ENCODE results near the gene TTC8. TPM values are rescaled to one million over a fixed set of nuclear protein-coding genes. Genes with fewer than 3 reads are reported as not detected.

The TTC8 gene
- total RNA-seq, 1 donor from 2014 or later: 12.0 TPM

- Histone ChIP-seq H3K27me3 (ENCODE audit: control insufficient read depth in 3 of 3, insufficient read depth in 3 of 3, low read length in 3 of 3) (peaks cover 0 to 3% (median 0%) of the 10 kb centered on the region in 3 donors), H3K9ac (ENCODE audit: low read depth in 1 of 3, low read length in 3 of 3) (no peak overlapping the region), H3K36me3 (ENCODE audit: control insufficient read depth in 3 of 3, insufficient read depth in 3 of 3, low read length in 3 of 3) (no peaks in the 10 kb centered on the region), H3K4me1 (ENCODE audit: control insufficient read depth in 3 of 3, insufficient read depth in 3 of 3, low read length in 3 of 3) (peaks cover 0 to 14% (median 5%) of the 10 kb centered on the region in 3 donors), H3K9me3 (ENCODE audit: control insufficient read depth in 3 of 3, low read length in 3 of 3) (no peaks in the 10 kb centered on the region), H3K4me3 (ENCODE audit: low read length in 3 of 3) (no peak overlapping the region), H3K27ac (ENCODE audit: low read depth, low read length) (no peak overlapping the region)
Measured at GRCh38 chr14:88821378-88821777, 3.1 kb upstream of the TTC8 start.

DNA sequence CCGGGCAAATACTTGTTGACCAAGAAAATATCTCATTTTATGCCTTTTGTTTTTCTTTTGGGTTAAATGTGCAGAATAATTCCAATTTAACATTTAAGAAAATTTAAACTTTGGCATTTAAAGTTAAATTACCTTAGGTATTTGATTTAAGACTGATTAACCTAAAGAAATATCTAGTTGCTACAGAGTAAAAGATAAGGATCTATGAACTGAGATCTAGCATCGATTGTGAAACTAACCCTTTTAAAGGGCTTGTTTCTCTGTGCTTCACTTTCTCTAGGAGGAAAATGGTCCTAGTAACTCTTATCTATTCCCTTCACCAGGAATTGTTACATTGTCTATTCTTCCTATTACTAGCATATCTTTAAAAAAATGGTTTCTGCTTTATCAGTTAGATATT, 2.6 kb upstream of the TTC8 start:
- Histone ChIP-seq H3K27me3 (ENCODE audit: control insufficient read depth in 3 of 3, insufficient read depth in 3 of 3, low read length in 3 of 3) (peaks cover 0 to 3% (median 0%) of the 10 kb centered on the region in 3 donors), H3K4me1 (ENCODE audit: control insufficient read depth in 3 of 3, insufficient read depth in 3 of 3, low read length in 3 of 3) (peaks cover 0 to 14% (median 5%) of the 10 kb centered on the region in 3 donors), H3K4me3 (ENCODE audit: low read length in 3 of 3) (no peak overlapping the region), H3K9me3 (ENCODE audit: control insufficient read depth in 3 of 3, low read length in 3 of 3) (no peaks in the 10 kb centered on the region), H3K9ac (ENCODE audit: low read depth in 1 of 3, low read length in 3 of 3) (no peak overlapping the region), H3K27ac (ENCODE audit: low read depth, low read length) (no peak overlapping the region), H3K36me3 (ENCODE audit: control insufficient read depth in 3 of 3, insufficient read depth in 3 of 3, low read length in 3 of 3) (no peaks in the 10 kb centered on the region)

GRCh38 chr14:88823968-88824313, 510 bp upstream of the TTC8 start:
- peak overlapping the region; percentile 85 to 87 (median 86) for H3K4me3 ChIP-seq (ENCODE audit: low read length in 3 of 3)
- H3K27me3 ChIP-seq (ENCODE audit: control insufficient read depth in 3 of 3, insufficient read depth in 3 of 3, low read length in 3 of 3): peaks cover 0 to 3% (median 0%) of the 10 kb centered on the region in 3 donors
- H3K9ac ChIP-seq (ENCODE audit: low read depth in 1 of 3, low read length in 3 of 3): peak overlapping the region; percentile 73 to 82 (median 80)
- H3K4me1 ChIP-seq (ENCODE audit: control insufficient read depth in 3 of 3, insufficient read depth in 3 of 3, low read length in 3 of 3): peaks cover 0 to 14% (median 5%) of the 10 kb centered on the region in 3 donors
- peak overlapping the region; percentile 66 for H3K27ac ChIP-seq (ENCODE audit: low read depth, low read length)
- no peaks in the 10 kb centered on the region for H3K36me3 ChIP-seq (ENCODE audit: control insufficient read depth in 3 of 3, insufficient read depth in 3 of 3, low read length in 3 of 3)
- H3K9me3 ChIP-seq (ENCODE audit: control insufficient read depth in 3 of 3, low read length in 3 of 3): no peaks in the 10 kb centered on the region

DNA sequence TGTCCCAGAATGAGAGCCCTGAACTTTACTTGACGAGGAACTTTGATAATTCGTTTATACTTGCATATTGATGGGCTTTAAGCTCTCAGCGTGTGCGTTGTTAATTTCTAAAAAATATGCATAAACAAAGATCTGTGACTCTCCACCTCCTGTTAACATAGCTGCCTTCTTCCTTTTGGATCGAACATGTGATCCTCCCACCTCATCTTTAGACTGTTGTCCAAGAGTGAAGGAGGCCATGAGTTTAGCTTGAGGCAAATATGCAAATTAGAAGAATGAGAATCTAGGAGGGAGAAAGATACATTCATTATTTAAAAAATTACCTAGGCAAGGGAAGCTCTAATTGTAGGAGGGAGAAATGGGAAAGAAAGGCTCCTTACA, 617 bp downstream of the TTC8 start:
- no peaks in the 10 kb centered on the region for H3K36me3 ChIP-seq (ENCODE audit: control insufficient read depth in 3 of 3, insufficient read depth in 3 of 3, low read length in 3 of 3)
- no peaks in the 10 kb centered on the region for H3K9me3 ChIP-seq (ENCODE audit: control insufficient read depth in 3 of 3, low read length in 3 of 3)
- H3K27me3 ChIP-seq (ENCODE audit: control insufficient read depth in 3 of 3, insufficient read depth in 3 of 3, low read length in 3 of 3): peaks cover 0 to 3% (median 0%) of the 10 kb centered on the region in 3 donors
- peak overlapping the region; percentile 73 to 82 (median 80) for H3K9ac ChIP-seq (ENCODE audit: low read depth in 1 of 3, low read length in 3 of 3)
- H3K27ac ChIP-seq (ENCODE audit: low read depth, low read length): peak overlapping the region; percentile 66
- H3K4me3 ChIP-seq (ENCODE audit: low read length in 3 of 3): peak overlapping the region; percentile 85 to 87 (median 86)
- H3K4me1 ChIP-seq (ENCODE audit: control insufficient read depth in 3 of 3, insufficient read depth in 3 of 3, low read length in 3 of 3): peaks cover 0 to 14% (median 5%) of the 10 kb centered on the region in 3 donors

DNA sequence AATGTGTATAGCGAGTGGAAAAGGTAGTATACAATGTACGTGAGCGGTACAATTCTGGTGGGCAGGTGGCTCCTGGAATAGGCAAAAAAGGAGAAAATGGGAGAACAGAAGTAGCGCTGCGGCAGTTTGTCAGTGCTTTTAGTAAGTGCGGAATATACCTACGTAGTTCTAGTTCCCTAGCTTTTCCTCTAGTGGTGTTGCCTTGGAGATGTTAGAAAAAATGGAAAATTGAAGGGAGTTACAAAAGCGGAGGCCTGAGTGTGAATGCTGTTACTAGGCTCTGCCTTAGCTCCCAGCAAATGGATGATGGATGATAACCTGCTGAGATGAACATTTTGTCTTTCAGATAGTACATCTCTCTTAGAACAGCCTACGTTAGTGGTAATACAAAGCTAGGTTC, 1.1 kb downstream of the TTC8 start:
- no peak overlapping the region for H3K9ac ChIP-seq (ENCODE audit: low read depth in 1 of 3, low read length in 3 of 3)
- peak overlapping the region in 2 of 3 donors; percentile 85 to 86 for H3K4me3 ChIP-seq (ENCODE audit: low read length in 3 of 3)

GRCh38 chr14:88829188-88829587, 4.7 kb downstream of the TTC8 start:
- no peak overlapping the region for H3K27ac ChIP-seq (ENCODE audit: low read depth, low read length)
- no peaks in the 10 kb centered on the region for H3K9me3 ChIP-seq (ENCODE audit: control insufficient read depth in 3 of 3, low read length in 3 of 3)
- H3K4me3 ChIP-seq (ENCODE audit: low read length in 3 of 3): no peak overlapping the region
- no peak overlapping the region for H3K9ac ChIP-seq (ENCODE audit: low read depth in 1 of 3, low read length in 3 of 3)
- no peaks in the 10 kb centered on the region for H3K36me3 ChIP-seq (ENCODE audit: control insufficient read depth in 3 of 3, insufficient read depth in 3 of 3, low read length in 3 of 3)
- no peaks in the 10 kb centered on the region for H3K27me3 ChIP-seq (ENCODE audit: control insufficient read depth in 3 of 3, insufficient read depth in 3 of 3, low read length in 3 of 3)
- peaks cover 0 to 14% (median 5%) of the 10 kb centered on the region in 3 donors for H3K4me1 ChIP-seq (ENCODE audit: control insufficient read depth in 3 of 3, insufficient read depth in 3 of 3, low read length in 3 of 3)

More for the DNA sequence above, 1.1 kb downstream of the TTC8 start:
- Histone ChIP-seq H3K27ac (ENCODE audit: low read depth, low read length) (no peak overlapping the region), H3K9me3 (ENCODE audit: control insufficient read depth in 3 of 3, low read length in 3 of 3) (no peaks in the 10 kb centered on the region), H3K4me1 (ENCODE audit: control insufficient read depth in 3 of 3, insufficient read depth in 3 of 3, low read length in 3 of 3) (peaks cover 0 to 14% (median 5%) of the 10 kb centered on the region in 3 donors), H3K27me3 (ENCODE audit: control insufficient read depth in 3 of 3, insufficient read depth in 3 of 3, low read length in 3 of 3) (no peaks in the 10 kb centered on the region), H3K36me3 (ENCODE audit: control insufficient read depth in 3 of 3, insufficient read depth in 3 of 3, low read length in 3 of 3) (no peaks in the 10 kb centered on the region)

GRCh38 chr14:88829685-88830302, 5.3 kb downstream of the TTC8 start:
- Histone ChIP-seq H3K4me1 (ENCODE audit: control insufficient read depth in 3 of 3, insufficient read depth in 3 of 3, low read length in 3 of 3) (peaks cover 0 to 11% (median 6%) of the 10 kb centered on the region in 3 donors), H3K4me3 (ENCODE audit: low read length in 3 of 3) (no peak overlapping the region), H3K9me3 (ENCODE audit: control insufficient read depth in 3 of 3, low read length in 3 of 3) (no peaks in the 10 kb centered on the region), H3K27me3 (ENCODE audit: control insufficient read depth in 3 of 3, insufficient read depth in 3 of 3, low read length in 3 of 3) (no peaks in the 10 kb centered on the region), H3K9ac (ENCODE audit: low read depth in 1 of 3, low read length in 3 of 3) (no peak overlapping the region), H3K27ac (ENCODE audit: low read depth, low read length) (no peak overlapping the region), H3K36me3 (ENCODE audit: control insufficient read depth in 3 of 3, insufficient read depth in 3 of 3, low read length in 3 of 3) (no peaks in the 10 kb centered on the region)

GRCh38 chr14:88831284-88831683, 6.8 kb downstream of the TTC8 start:
- H3K9me3 ChIP-seq (ENCODE audit: control insufficient read depth in 3 of 3, low read length in 3 of 3): no peaks in the 10 kb centered on the region
- no peaks in the 10 kb centered on the region for H3K36me3 ChIP-seq (ENCODE audit: control insufficient read depth in 3 of 3, insufficient read depth in 3 of 3, low read length in 3 of 3)
- H3K4me3 ChIP-seq (ENCODE audit: low read length in 3 of 3): no peak overlapping the region
- no peak overlapping the region for H3K9ac ChIP-seq (ENCODE audit: low read depth in 1 of 3, low read length in 3 of 3)
- no peaks in the 10 kb centered on the region for H3K27me3 ChIP-seq (ENCODE audit: control insufficient read depth in 3 of 3, insufficient read depth in 3 of 3, low read length in 3 of 3)
- peaks cover 0 to 4% (median 3%) of the 10 kb centered on the region in 3 donors for H3K4me1 ChIP-seq (ENCODE audit: control insufficient read depth in 3 of 3, insufficient read depth in 3 of 3, low read length in 3 of 3)
- no peak overlapping the region for H3K27ac ChIP-seq (ENCODE audit: low read depth, low read length)

GRCh38 chr14:88834883-88835431, 10.5 kb downstream of the TTC8 start:
- no peak overlapping the region for H3K27ac ChIP-seq (ENCODE audit: low read depth, low read length)
- no peak overlapping the region for H3K4me3 ChIP-seq (ENCODE audit: low read length in 3 of 3)
- no peaks in the 10 kb centered on the region for H3K36me3 ChIP-seq (ENCODE audit: control insufficient read depth in 3 of 3, insufficient read depth in 3 of 3, low read length in 3 of 3)
- peaks cover 0 to 4% (median 3%) of the 10 kb centered on the region in 3 donors for H3K4me1 ChIP-seq (ENCODE audit: control insufficient read depth in 3 of 3, insufficient read depth in 3 of 3, low read length in 3 of 3)
- H3K27me3 ChIP-seq (ENCODE audit: control insufficient read depth in 3 of 3, insufficient read depth in 3 of 3, low read length in 3 of 3): no peaks in the 10 kb centered on the region
- no peak overlapping the region for H3K9ac ChIP-seq (ENCODE audit: low read depth in 1 of 3, low read length in 3 of 3)
- no peaks in the 10 kb centered on the region for H3K9me3 ChIP-seq (ENCODE audit: control insufficient read depth in 3 of 3, low read length in 3 of 3)

- Histone ChIP-seq H3K4me3 (ENCODE audit: low read length in 3 of 3) (no peak overlapping the region), H3K9me3 (ENCODE audit: control insufficient read depth in 3 of 3, low read length in 3 of 3) (no peaks in the 10 kb centered on the region), H3K27ac (ENCODE audit: low read depth, low read length) (no peak overlapping the region), H3K36me3 (ENCODE audit: control insufficient read depth in 3 of 3, insufficient read depth in 3 of 3, low read length in 3 of 3) (no peaks in the 10 kb centered on the region), H3K4me1 (ENCODE audit: control insufficient read depth in 3 of 3, insufficient read depth in 3 of 3, low read length in 3 of 3) (peaks cover 0 to 4% (median 3%) of the 10 kb centered on the region in 3 donors), H3K9ac (ENCODE audit: low read depth in 1 of 3, low read length in 3 of 3) (no peak overlapping the region), H3K27me3 (ENCODE audit: control insufficient read depth in 3 of 3, insufficient read depth in 3 of 3, low read length in 3 of 3) (no peaks in the 10 kb centered on the region)
Measured at GRCh38 chr14:88835661-88836060, 11.2 kb downstream of the TTC8 start.
